ENCODE measurements around the gene WASHC2C.
"Not testable (repeated sequence)": the region's sequence is repeated elsewhere in the genome, so short reads cannot be mapped to it uniquely, and the experiment has no call there.

Gene WASHC2C, protein sequence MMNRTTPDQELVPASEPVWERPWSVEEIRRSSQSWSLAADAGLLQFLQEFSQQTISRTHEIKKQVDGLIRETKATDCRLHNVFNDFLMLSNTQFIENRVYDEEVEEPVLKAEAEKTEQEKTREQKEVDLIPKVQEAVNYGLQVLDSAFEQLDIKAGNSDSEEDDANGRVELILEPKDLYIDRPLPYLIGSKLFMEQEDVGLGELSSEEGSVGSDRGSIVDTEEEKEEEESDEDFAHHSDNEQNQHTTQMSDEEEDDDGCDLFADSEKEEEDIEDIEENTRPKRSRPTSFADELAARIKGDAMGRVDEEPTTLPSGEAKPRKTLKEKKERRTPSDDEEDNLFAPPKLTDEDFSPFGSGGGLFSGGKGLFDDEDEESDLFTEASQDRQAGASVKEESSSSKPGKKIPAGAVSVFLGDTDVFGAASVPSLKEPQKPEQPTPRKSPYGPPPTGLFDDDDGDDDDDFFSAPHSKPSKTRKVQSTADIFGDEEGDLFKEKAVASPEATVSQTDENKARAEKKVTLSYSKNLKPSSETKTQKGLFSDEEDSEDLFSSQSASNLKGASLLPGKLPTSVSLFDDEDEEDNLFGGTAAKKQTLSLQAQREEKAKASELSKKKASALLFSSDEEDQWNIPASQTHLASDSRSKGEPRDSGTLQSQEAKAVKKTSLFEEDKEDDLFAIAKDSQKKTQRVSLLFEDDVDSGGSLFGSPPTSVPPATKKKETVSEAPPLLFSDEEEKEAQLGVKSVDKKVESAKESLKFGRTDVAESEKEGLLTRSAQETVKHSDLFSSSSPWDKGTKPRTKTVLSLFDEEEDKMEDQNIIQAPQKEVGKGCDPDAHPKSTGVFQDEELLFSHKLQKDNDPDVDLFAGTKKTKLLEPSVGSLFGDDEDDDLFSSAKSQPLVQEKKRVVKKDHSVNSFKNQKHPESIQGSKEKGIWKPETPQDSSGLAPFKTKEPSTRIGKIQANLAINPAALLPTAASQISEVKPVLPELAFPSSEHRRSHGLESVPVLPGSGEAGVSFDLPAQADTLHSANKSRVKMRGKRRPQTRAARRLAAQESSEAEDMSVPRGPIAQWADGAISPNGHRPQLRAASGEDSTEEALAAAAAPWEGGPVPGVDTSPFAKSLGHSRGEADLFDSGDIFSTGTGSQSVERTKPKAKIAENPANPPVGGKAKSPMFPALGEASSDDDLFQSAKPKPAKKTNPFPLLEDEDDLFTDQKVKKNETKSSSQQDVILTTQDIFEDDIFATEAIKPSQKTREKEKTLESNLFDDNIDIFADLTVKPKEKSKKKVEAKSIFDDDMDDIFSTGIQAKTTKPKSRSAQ (N-terminal part only)

DNA sequence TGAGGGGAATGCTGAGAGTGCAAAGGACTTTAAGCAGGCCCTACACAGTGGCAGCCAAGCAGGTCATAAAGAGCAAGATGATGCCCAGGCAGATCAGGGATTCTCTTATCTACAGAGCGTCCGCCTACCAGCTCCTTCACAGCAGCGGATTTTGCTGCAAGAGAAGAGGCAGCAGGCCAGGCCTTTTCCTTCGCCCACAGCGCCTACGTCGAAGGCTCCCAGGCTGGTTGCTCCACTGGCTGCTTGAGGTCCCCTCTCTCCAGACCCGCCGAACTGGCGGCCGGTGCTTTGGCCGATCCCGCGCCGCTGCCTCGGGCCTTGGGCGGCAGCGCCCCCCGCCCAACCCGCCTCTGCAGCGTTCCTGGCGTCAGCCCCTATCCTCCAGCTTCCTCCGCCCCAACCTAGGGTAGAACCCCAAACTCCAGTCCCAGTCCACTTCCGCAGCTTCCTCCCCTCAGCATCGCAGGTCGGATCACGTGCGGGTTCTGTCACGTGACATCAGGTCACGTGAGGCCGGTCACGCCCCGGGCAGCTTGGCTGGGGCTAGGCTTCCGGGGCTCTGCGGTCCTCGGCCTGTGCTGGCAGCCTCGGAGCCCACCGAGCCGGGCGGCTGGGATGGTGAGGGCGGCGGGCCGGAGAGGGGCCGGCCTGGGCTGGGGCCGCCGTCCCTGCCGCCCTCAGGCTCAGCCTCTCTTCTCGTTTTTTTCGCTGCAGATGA, at the start of gene WASHC2C:
TSS of gene WASHC2C (plus strand) at position 564 of the 718 bp plus-strand sequence. CDS start at position 616, 52 bp downstream.
- DNase-seq: not testable (repeated sequence)

DNA sequence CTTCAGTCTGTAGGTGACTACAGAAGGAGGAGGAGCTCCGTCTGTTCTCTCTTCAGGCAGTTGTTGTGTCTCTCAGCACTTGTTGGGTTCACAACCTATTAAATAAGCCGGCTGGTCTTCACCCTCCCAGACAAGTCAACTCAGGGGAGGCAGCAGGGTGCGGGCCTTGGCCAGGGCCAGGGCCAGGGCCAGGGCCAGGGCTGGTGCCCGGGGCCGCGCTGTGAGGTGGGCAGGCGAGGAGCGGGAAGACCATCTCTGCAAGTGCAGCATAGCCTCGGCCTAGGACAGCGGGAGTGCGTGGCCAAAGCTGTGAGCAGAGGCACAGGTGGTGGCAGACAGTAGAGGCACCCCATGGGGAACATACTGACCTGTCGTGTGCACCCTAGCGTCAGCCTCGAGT, 48.6 kb upstream of the WASHC2C start:
- DNase-seq: not testable (repeated sequence)

DNA sequence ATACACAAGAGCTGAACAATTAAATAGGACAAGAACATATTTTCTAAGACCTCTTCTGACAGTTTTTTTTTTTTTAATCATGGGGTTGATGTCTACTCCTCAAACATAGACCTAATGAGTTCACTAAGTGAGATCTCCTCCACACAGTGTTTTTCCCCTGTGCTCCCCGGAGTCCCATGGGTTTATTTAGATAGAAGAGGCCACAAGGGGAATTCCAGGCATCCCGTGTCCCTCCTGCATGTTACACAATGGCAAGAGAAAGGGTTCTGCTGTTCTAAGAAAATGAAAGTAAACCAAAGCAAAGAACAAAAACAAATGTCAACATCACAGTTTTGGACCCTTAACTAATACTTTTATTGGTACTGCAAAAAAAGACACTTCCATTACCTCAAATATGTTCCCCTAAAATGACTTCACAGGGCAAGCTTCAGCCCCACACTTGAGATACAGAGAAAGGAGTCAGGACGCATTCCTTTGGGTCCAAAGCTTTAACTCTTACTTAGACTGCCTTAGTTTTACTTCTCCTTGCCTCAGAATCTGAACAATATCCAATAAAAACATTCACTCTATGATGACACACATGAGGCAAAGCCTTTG, 16.8 kb upstream of the WASHC2C start:
- DNase-seq: not testable (repeated sequence)

DNA sequence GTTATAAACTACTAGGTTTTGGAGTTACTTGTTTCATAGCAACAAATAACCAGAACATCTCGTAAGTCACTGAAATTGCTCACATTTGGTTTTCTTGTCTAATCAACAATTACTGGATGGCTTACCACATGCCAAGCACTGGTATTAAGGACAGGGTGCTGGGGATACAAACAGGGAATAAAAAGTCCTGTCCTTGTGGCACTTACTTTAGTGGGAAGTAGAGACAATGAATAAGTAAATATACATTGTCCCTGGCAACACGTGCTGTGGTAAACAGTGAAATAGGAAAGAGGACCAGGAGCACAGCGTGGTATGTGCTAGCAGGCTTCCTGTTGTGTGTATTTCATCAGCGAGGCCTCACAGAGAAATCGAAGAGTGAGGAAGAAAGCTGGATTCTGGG, 15.8 kb upstream of the WASHC2C start:
- DNase-seq: not testable (repeated sequence)

DNA sequence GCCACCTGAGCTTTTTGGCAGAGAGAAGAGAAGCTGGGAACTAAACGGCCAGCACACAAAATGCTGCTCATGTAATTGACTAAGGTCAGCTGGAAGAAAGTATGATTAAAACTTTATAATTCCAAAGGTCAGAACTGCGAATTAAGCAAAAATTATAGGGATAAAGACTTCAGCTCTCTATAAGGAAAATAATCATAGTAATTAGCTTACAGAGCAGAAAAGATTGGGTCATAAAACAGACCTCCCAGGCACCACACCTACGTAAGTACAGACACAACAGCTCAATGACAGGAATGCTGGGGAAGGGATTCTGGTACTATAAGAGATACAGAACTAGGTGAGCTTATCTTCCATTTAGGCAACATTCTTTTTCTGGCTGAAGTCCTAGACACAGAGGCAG, 10.0 kb upstream of the WASHC2C start:
- not testable (repeated sequence) for DNase-seq

DNA sequence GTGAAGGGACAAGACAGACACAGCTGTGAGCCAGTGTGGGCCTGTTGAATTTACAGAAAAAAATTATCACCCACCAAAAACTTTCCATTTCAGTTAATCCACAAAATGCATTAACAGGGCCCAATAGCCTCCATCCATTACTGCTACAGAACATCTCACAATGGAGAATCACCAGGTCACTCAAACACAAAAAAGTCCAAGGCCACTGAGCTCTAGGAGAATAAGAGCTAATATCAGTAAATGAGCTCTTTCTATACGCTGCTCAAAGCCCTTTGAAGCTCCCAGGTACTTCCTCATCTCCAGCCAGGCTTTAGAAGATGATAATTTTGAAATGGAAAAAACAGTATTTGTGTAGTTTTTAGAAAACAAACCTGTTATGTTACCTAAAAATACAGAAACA, 9.4 kb upstream of the WASHC2C start:
- not testable (repeated sequence) for DNase-seq

DNA sequence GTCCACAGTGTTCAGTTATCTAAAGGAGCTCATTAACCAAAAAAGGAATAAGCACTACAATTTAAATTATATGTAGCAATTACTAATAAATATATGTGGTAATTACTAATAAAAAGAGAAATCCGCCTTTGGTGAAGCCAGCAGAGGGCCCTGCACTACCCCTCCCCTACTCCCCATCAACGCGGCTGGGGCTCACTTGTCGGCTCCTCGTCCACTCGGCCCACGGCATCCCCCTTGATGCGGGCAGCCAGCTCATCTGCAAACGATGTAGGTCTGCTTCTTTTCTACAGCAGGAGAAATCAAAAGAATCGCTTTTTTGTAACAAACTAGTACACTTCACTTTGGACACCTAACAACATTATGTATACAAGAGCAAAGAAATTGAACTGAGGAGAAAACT, 5.6 kb upstream of the WASHC2C start:
- DNase-seq: not testable (repeated sequence)

DNA sequence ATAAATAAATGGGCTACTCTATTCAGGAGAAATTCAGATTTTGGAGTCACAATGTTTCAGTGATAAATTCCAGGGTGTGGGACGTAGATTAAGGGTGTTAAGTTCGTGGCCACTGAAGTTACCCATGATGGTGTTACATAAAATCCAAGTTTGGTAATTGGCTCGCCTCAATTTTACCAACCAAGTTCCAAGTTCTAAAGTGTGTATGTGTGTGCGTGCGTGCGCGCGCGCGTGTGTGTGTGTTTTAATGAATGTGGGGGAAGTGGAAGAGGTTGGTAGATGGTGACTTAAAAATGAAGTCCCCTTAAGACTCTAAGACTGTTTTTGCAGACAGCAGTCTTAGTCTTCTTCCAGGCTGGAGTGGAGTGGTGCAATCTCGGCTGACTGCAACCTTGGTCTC, 3.2 kb upstream of the WASHC2C start:
- DNase-seq: not testable (repeated sequence)

DNA sequence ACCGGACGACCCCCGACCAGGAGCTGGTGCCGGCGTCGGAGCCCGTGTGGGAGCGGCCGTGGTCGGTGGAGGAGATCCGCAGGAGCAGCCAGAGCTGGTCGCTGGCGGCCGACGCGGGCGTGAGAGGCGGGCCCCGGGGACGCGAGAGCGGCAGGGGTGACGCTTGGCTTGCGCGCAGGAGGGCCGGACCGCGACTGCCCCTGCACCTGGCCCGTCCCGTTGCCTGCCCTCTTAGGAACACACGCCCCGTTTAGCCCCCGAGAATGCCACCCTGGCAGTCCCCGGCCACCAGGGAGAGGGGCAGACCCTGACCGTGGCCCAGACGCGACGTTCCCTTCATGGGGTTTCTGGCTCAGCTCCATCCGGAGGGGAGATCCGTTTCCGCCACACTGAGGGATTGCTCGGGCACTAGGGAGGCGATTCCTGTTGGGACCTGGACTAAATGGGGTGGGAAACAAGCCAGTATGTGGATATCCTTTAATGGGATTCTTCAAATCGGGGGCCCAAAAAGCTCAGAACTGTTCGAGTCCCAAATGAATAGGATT, 427 bp downstream of the WASHC2C start:
- not testable (repeated sequence) for DNase-seq

DNA sequence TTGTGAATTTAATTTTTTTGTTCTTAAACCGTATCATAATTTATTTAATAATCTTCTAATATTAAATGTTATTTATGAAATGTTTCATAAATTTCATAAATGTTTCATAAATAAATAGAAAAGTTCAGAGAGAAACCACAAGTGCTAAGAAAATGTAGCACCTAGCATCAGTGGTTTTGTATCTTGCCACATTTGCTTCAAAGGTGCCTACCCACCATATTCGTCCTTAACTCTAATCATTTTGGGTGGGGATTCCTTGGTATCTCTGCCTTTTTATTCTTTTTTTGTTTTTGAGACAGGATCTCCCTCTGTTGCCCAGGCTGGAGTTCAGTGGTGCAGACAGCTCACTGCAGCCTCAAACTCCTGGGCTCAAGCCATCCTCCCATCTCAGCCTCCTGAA, 7.4 kb downstream of the WASHC2C start:
- not testable (repeated sequence) for DNase-seq

DNA sequence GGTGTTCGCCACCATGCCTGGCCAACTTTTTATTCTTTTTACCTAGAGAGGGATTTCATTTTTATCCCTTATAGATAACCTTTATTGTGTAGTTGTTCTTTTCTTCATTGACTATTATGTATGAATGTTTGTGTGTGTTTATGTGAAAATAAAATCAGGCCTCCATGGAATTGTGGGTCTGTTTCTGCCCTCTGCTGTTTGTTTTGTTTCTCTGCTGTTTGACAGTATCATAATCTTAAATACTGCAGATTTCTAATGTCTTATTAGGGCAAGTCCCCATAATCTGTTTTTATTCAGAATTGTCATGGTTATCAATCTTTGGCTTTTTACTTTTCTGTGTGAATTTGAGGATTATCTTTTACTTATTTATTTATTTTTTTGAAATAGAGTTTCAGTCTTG, 7.8 kb downstream of the WASHC2C start:
- not testable (repeated sequence) for DNase-seq

DNA sequence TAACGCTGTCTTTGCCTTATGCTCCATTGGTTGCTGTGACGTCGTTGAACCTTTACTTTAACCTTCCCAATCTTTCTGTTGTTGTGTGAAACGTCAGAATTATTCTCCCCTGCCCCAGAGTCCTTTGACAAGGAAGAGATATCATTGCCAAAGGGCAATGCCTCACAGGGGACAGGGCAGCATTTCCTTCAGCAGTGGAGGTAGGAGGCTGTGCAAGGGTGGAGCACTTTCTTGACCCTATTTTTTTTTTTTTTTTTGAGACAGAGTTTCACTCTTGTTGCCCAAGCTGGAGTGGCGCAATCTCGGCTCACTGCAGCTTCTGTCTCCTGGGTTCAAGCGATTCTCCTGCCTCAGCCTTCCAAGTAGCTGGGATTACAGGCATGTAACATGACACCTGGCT, 14.5 kb downstream of the WASHC2C start:
- not testable (repeated sequence) for DNase-seq

DNA sequence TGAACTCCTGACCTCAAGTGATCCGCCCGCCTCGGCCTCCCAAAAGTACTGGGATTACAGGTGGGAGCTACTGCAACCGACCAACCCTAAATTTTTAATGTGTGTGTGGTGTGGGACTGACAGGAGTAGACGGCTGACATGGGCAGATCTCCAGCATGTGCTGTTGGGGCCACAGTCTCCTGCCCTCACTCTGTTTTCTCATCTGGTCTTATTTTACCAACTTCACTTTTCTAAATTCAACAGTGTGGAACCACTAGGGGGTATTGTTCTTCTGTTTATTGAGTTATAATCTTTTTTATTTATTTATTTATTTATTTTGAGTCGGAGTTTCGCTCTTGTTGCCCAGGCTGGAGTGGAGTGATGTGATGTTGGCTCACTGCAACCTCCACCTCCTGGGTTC, 14.9 kb downstream of the WASHC2C start:
- DNase-seq: not testable (repeated sequence)

DNA sequence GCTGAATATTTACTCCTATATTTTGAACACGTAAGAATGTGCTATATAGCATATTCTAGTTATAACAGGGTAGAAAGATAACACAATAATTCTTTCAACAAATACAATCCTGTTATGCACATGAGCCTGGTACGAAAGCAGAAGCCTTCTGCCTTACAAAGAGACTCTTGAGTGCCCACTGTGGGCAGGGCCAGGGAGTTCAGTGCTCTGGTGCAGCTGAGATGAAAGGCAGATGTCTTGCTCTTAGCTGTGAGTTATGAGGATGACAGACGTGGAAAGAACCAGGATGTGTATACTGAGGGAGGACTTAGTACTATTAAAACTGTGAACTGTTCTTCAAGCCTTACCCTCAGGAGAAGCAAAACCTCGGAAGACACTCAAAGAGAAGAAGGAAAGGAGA, 24.1 kb downstream of the WASHC2C start:
- DNase-seq: not testable (repeated sequence)

DNA sequence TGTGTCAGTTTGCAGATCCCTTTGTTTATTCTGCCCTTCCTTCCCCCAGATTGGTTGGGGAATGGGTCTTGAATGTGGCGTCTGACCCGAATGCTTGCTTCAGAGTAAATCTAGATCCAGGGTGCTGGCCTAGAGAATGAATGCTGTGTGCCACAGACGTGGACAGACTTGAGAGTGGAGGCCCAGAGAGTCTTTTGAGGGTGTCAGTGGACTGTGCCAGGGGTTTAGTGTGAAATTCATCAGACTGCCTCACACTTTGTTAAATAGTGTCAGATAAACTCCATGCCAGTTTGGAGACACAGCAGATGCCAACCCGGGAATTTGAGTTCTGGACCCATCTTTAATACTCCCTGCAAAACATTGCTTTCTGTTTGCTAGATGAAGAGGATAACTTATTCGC, 25.1 kb downstream of the WASHC2C start:
- DNase-seq: not testable (repeated sequence)

DNA sequence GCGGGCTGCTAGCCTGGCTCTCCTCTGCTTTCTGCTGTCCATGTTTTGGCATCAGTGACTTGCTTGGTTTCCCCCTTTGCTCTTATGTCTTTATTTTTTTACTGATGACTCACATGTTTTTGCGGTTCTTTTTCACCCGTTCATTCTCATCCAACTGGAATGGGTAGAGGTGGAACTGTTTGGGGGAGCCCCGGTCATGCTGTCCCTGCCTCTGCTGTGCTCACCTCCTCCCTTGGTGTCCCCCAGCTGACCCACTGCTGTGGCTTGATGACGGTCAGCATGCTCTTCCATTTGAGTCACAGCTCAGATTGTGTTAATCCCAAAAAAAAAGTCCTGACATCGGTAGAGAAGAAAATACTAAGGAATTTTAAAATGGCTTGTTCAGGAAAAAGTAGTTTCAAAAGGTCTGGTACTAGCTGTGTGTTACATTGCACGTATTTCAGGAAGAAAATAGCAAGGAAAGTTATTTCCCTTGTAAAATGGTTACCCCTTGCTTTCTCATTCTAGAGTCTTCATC, 27.0 kb downstream of the WASHC2C start:
- DNase-seq: not testable (repeated sequence)

DNA sequence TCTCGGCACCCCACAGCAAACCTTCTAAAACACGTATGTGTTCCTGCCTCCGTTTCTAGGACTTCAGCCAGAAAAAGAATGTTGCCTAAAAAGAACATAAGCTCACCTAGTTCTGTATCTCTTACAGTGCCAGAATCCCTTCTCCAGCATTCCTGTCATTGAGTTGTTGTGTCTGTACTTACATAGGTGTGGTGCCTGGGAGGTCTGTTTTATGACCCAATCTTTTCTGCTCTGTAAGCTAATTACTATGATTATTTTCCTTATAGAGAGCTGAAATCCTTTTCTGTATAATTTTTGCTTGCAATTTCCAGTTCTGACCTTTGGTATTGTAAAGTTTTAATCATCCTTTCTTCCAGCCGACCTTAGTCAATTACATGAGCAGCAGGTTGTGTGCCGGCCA, 28.0 kb downstream of the WASHC2C start:
- not testable (repeated sequence) for DNase-seq

DNA sequence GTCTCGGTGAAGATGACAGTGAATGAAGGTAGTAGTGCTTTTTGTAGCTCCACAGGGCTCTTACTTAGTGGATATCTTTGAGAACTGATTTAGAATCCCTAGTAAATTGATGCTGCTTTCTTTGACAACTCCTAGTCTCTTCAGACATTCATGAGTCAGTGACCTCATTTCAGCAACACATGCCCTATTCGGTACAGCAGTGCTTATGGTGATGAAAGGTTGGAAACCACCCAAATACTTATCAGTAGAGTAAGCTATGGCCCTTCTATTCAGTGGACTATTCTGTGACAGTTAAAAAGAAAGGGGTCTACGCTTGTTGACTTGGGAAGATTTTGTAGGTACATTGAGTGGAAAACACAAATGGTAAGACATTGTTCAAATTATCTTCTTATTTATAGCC, 29.0 kb downstream of the WASHC2C start:
- DNase-seq: not testable (repeated sequence)

DNA sequence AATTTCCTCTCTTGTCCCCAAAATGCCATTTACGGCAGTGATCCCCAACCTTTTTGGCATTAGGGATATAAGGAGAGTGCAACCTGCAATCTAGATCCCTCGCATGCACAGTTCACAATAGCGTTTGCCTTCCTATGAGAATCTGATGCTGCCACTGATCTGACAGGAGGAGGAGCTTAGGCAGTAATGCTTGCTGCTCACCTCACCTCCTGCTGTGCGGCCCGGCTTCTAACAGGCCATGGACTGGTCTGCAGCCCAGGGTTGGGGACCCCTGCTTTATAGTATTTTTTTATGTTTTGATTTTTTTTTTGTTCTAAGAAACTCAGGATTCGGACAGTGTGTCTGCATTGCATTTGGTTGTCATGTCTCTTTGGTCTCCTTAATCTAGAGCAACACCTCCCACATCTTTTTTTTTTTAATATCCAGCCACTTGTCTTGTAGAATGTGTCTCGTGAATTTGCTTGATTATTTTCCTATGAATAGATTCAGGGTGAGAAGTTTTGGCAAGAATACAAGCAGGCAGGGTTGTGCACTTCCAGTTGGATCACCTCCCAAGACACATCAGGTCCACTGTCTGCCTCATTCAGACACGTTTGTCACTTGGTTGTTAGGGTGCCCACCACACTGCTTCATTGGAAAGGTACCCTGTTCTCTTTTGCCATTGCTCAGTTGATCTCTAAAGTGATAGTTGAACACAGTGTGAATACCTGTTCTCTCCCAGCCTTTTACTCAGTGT, 30.8 kb downstream of the WASHC2C start:
- not testable (repeated sequence) for DNase-seq

DNA sequence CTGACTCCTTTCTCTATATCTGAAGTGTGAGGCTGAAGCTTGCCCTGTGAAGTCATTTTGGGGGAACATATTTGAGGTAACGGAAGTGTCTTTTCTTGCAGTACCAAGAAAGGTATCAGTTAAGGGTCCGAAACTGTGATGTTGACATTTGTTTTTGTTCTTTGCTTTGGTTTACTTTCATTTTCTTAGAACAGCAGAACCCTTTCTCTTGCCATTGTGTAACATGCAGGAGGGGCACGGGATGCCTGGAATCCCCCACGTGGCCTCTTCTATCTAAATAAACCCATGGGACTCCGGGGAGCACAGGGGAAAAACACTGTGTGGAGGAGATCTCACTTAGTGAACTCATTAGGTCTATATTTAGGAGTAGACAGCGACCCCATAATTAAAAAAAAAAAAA, 34.6 kb downstream of the WASHC2C start:
- not testable (repeated sequence) for DNase-seq
